GM19035 (cell line): Measurements from ENCODE around the gene MLXIP.
A peak's percentile ranks its signal among the peaks of the same experiment; 100 is the strongest.
"Not testable (repeated sequence)": the region's sequence is repeated elsewhere in the genome, so short reads cannot be mapped to it uniquely, and the experiment has no call there.

Source experiments
- ATAC-seq: cut with Tn5 transposase; IDR thresholded peaks from one replicate; pipeline ENCODE4 v1.9.1; 2021; ENCODE audit not compliant: unreplicated experiment

The MLXIP gene

GRCh38 chr12:122051231-122051876 is 27.2 kb upstream of the MLXIP start:
- no peak for ATAC-seq

DNA sequence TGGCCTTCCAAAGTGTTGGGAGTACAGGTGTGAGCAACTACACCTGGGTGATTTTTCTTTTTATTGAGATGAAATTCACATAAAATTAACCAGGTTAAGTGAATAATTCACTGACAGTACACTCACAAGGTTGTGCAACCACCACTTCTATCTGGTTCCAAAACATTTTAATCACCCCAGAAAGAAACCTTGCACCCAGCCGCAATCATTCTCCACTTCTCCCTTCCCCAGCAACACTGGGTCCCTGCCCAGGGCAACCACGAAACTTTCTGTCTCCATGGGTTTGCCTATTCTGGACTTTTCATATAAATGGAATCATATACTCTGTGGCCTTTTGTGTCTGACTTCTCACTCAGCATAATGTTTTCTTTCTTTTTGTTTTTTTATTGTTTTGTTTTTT is 26.3 kb upstream of the MLXIP start:
- no peak for ATAC-seq

DNA sequence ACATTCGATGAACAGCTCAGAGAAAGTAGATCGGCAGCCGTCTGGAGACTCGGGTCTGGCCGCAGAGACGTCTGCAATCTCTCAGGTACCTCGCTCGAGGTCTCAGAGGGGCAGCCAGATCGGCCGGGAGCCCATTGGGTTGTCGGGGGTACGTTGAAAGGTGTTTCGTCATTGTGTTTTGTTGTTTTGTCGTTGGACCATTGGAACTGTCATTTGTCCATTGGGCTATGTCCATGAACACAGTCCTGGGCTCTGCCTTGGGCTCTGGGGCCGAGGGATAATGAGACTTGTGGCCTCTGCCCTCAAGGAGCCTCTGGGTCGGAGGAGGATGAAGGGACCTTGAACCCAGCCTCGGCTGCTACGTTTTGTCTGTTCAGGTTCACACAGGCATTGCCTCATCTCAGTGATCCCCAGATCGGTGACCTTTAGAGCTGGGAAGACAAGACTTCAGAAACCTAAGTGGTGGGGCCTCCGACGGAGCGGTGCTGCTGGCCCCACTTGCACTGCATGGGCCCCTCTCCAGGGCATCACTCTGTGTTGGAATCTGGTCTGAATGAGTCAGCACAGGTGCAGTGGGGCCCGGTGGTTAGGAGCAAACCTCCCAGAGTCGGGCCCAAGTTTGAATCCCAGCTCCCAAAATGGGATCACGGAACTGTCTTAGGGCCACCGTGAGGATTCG is 23.6 kb upstream of the MLXIP start:
- no peak for ATAC-seq

- ATAC-seq: not testable (repeated sequence)
Observed at GRCh38 chr12:122056406-122056805, 22.1 kb upstream of the MLXIP start.

DNA sequence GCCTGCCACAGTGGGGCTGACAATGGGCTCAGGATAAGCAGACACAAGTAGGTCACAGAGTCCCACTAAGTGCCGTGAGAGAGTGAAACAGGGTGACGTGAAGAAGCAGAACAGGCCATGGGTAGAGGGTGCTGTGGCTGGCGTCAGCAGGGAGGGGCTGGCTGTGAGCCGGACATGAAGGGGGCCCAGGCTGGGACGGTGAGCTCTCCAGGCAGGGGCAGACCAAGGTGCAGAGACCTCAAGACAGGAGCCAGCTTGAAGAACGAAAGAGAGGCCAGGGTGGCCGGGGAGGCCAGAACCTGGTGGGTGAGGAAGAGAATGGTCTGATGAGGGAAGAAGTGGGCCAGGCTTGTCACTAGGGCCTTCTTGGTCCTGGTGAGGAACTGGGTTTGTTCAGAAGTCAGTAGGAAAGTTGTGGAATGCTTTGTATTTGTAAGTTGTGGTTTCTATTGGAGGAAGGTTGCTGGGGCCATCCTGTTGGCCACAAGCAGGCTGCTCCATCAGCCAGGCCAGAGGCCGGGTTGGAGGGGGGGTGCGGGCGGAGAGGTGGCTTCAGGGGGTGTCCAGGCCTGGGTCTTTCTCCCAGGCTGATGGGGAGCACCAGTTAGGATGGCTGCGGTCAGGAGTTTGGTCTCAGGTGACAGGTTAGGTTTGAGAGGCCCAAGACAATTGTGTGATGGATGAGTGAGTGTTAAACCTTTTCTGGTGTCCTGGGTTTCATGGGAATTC is 21.4 kb upstream of the MLXIP start:
- ATAC-seq: no peak

- no peak for ATAC-seq
Observed at GRCh38 chr12:122057769-122058168, 20.8 kb upstream of the MLXIP start.

- ATAC-seq: no peak
Observed at GRCh38 chr12:122058549-122059149, 19.9 kb upstream of the MLXIP start.

GRCh38 chr12:122059203-122059960 is 19.2 kb upstream of the MLXIP start:
- no peak for ATAC-seq

- ATAC-seq: no peak
Observed at GRCh38 chr12:122060081-122060501, 18.5 kb upstream of the MLXIP start.

GRCh38 chr12:122061253-122061652 is 17.3 kb upstream of the MLXIP start:
- ATAC-seq: no peak

DNA sequence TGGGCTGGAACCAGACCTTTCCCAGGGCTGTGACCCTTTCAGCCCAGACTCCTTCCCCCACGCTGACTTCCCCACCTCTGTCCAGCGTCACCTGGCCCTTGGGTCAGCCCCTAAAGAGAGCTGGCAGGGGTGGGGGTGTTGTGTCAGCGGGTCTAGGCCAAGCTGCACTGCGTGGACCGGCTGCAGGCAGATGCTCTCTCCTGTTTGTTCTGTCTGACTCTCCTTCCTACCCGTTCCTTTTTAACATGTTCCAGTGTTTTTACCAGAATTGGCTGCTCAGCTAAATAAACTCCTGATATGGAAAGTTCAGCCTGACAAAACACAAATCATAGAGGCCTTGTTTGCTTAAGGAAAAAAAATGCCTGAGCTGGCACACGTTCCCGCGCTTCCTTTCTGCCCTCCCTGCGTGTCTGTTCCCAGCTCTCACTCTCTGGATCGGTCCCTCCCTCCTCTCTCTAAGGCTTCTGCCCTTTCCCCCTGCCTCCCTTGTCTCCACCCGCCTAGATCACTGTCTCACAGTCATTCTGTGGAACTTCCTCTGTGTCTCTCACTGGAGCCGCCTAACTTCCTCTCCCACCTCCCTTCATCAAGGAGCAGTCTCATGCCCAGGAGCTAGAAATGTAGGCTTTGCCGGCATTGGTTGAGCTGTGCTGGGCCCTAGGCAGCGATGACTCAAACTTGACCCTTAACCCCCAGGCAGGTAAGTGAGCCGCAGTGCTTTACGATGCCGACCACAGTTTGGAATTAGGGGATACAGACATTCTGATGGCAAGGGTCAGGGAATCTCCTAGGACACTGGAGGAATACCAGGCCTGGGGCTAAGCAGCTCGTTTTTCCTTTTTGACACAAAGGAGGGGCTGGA is 15.5 kb upstream of the MLXIP start:
- no peak for ATAC-seq

DNA sequence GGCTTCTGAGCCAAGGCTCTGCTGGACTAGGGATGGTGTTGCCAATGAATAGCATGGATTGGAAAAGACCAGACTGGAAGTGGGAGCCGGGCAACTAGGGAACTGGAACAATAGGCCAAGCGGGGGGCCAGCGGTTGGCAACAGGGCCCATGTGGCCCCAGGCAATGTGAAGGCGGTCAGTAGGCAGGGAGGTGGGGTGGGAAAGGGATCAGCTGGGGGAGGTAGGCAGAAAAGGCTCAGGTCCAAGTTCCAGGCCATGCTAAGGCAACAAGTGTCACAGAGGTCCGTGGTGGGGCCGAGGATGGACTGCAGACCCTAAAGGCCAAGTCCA is 14.9 kb upstream of the MLXIP start:
- ATAC-seq: no peak

DNA sequence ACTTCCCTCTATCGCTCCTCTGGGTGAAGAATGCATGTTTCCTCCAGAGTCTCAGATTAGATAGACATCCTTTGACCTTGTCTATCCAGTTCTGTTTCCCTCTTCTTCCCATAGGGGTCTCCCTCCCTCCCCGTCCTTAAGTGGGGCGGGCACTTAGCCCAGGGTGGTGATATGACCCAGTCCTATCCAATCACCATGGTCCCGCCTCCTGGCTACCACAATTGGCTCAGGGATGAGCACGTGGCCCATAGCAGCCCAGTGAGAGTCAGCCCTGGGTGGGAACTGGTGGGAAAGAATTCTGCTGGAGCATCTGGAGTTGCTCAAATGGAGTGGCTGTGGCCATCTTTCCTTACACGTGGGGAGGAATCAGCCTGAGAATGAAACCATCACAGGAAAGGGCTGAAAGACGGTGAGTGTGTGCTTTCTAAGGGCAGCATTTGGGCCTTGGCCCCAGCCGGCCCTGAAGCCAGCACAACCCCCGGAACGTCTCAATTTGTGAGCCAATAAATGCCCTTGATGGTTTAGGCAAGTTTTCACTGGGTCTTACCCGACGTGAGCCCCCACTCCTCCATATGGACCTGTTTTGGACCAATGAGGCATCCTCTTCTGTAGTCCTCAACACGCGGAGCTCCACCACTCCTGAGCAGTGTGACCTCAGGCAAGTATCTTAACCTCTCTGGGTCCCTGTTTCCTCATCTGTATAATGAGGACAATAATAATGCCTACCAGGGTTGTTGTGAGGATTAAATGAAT is 14.4 kb upstream of the MLXIP start:
- ATAC-seq: no peak

DNA sequence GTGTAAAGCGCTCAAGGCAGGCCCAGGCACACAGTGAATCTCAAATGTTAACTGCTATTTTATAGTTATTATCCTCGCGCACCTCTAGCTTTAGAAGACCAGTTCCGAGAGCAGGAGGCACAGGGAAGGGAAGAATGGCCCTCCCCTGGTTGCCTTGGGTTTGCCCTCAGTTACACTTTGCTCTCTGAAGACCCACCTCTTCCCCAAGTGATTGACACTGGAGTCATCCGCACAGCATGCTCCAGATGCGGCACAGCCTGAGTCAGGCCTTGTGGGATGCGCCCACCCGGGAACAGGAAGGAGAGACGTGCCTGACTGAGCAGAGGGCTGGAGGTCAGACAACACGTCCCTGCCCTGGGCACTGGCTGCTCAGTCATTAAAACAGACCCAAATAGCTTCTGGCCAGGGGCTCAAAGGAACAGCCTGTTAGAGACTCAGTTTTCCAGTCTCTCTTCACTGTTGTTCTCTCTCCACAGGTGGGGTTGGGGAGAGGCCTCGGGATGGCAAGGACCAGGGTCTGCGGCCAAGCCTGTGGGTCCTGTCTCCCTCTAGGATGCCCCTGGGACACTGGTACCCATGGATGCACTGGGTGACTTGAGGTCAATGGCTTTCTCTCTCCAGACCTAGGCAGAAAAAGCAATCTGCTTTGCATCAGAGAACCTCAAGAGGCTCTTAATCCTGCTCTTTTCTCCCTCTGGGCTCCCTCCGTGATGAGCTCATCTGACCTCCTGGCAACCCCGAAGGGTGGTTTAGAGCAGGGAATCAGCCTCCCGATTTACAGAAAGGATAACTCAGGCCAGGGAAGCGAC is 13.6 kb upstream of the MLXIP start:
- no peak for ATAC-seq

DNA sequence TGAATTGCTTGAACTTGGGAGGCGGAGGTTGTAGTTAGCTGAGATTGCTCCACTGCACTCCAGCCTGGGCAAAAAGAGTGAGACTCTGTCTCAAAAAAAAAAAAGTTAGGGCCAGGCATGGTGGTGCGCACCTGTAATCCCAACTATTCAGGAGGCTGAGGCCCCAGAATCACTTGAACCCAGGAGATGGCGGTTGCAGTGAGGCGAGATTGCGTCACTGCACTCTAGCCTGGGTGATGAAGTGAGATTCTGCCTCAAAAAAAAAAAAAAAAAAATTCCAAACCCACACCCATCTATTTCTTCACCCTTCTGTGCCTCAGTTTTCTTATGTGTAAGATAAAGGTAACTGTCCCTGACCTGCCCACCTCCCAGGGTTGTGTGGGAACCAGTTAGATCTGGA is 11.0 kb upstream of the MLXIP start:
- no peak for ATAC-seq

DNA sequence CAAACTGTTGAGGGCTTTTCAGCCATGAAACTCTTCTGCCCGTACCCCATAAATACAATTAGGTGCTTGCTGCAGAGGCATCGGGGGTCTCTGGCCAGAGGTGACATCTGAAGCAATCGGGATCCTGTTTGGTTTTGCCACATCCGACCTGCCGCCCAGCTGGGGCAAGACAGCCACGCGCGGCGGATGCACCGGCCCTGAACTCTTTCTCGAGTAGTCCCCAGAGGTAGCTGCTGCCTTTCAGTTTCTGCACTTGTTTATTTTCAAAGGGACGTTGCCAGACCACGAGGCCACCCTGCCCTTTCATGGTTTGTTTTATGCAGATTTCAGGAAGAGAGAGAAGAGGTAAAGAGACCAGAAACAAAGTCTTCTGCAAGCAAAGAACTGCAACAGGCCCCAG is 10.6 kb upstream of the MLXIP start:
- peak; percentile 91 for ATAC-seq

DNA sequence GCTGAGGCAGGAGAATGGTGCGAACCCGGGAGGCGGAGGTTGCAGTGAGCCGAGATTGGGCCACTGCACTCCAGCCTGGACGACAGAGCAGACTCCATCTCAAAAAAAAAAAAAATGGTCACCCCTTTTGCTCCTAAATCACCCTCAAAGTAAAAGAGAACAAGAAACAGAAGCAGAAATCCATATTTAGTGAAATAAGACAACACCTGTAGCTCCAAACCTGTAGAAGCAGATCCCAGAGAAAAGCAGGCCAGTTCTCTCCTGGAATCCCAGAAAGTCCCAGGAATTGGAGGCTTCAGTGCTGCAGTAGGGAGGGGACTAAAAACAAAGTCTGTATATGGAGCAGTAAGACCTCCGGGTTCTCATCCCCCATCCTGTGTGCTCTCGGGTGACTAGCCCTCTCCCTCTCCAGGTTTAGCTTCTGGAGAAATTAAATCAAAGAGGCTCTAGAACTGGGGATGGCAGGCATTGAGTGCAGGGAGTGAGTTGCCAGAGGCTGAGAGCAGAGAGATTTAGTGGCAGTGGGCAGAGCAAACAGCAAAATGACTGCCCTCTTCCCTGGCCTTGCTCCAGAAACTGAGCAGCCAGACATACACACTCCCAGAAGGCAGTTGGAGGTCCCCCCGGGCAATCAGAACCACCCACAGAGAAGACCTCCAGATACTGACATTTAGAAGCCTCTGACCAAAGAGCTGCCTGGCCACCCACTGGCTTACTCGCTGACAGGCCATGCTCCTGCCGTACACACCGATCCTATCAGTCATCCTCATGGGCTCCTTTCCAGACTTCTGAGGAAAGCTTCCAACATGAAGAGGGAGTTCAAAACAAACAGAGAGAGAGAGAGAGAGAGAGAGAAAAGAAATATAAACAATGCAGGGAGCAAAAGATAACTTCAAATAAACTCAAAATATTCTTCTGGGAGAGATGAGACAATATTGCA is 6.3 kb upstream of the MLXIP start:
- no peak for ATAC-seq

DNA sequence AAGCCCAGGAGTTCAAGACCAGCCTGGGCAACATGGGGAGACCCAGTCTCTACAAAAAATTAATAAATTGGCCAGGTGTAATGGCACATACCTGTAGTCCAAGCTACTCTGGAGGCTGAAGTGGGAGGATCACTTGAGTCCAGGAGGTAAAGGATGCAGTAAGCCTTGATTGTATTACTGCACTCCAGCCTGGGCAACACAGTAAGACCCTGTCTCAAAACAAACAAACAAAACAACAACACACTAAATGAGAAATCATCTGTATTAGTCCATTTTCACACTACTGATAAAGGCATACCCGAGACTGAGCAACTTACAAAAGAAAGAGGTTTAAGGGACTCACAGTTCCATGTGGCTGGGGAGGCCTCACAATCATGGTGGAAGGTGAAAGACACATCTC is 4.7 kb upstream of the MLXIP start:
- ATAC-seq: no peak
